Lower leg skin (tissue), 3 donors: ENCODE data around the gene SNX25.

ENCODE experiments used
- POLR2A ChIP-seq, 2 donors: fragments of 450-650 bp; IDR thresholded peaks; one replicate each; pipeline ENCODE4 v1.6.1; 2016 to 2017; ENCODE audit warnings: antibody characterized with exemption in 2 of 2, mild to moderate bottlenecking in 1 of 2, moderate library complexity in 1 of 2
- TF ChIP-seq, protein P1 (sequence below), 3 donors: fragments of 450-650 bp; IDR thresholded peaks; one replicate each; pipeline ENCODE4 v1.5.1; 2016; ENCODE audit warnings: antibody characterized with exemption in 3 of 3, mild to moderate bottlenecking in 3 of 3, moderate library complexity in 2 of 3

DNA sequence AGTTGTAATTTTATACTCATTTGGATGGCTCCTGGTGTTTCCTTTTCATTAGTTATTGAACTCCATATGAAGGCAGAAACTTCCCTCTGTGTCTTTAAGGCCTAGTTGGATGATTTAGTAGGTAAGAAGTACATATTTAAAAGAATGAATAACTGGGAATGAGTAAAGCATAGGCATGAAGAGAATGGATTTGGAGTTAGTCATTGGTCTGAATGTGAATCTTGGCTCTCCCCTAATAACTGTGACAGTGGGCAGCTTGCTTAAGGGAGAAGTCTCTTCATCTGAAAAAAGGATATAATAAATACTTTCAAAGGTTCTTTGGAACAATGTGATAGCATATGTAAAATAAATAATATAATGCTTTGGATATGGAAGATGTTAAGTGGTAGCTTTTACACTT lies 13.2 kb downstream of the SNX25 start:
- TF ChIP-seq, protein P1, sequence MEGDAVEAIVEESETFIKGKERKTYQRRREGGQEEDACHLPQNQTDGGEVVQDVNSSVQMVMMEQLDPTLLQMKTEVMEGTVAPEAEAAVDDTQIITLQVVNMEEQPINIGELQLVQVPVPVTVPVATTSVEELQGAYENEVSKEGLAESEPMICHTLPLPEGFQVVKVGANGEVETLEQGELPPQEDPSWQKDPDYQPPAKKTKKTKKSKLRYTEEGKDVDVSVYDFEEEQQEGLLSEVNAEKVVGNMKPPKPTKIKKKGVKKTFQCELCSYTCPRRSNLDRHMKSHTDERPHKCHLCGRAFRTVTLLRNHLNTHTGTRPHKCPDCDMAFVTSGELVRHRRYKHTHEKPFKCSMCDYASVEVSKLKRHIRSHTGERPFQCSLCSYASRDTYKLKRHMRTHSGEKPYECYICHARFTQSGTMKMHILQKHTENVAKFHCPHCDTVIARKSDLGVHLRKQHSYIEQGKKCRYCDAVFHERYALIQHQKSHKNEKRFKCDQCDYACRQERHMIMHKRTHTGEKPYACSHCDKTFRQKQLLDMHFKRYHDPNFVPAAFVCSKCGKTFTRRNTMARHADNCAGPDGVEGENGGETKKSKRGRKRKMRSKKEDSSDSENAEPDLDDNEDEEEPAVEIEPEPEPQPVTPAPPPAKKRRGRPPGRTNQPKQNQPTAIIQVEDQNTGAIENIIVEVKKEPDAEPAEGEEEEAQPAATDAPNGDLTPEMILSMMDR (IDR thresholded peaks at IDR 0.05): no peak
- TF ChIP-seq POLR2A (IDR thresholded peaks at IDR 0.05): no peak
